Measurements from ENCODE around the gene SUSD5. TPM values are rescaled to one million over a fixed set of nuclear protein-coding genes. Genes with fewer than 3 reads are reported as not detected.

SUSD5 gene
- total and polyA plus RNA-seq, 2 of the 4 experiments (the other 2 are of a cell fraction) = 1.4 to 2.9 TPM

GRCh38 chr3:33240261-33240660, 21.7 kb upstream of the SUSD5 start:
- Histone ChIP-seq H3K4me2 (ENCODE audit: low read depth, low read length) (no peak overlapping the region), H3K56ac (ENCODE audit: extremely low read depth, insufficient read depth, low read length) (no peak overlapping the region), H3K79me1 (ENCODE audit: low read depth in 1 of 2, low read length in 2 of 2) (no peaks in the 10 kb centered on the region), H4K5ac (ENCODE audit: low read depth, low read length) (no peak overlapping the region), H3K9me3 (ENCODE audit: control insufficient read depth, insufficient read depth, low read length) (peaks cover 4% of the 10 kb centered on the region), H3K4me3 (ENCODE audit: insufficient read depth, low read depth, low read length) (no peak overlapping the region), H3K18ac (ENCODE audit: low read depth, low read length) (no peak overlapping the region), H3K9ac (ENCODE audit: low read depth, low read length) (no peak overlapping the region), H3K14ac (replicated peaks; ENCODE audit: low read depth, low read length) (no peak overlapping the region), H3K9me1 (ENCODE audit: insufficient read depth, low read length) (no peaks in the 10 kb centered on the region), H2AK9ac (replicated peaks; ENCODE audit: low read depth, low read length, poor library complexity) (no peak overlapping the region), H3K4me1 (ENCODE audit: control insufficient read depth, insufficient read depth, low read length) (no peaks in the 10 kb centered on the region), H3K36me3 (ENCODE audit: control insufficient read depth, insufficient read depth, low read length) (no peaks in the 10 kb centered on the region), H2AK5ac (ENCODE audit: low read depth, low read length) (no peak overlapping the region), H2BK15ac (ENCODE audit: low read depth, low read length) (no peak overlapping the region), H2BK5ac (ENCODE audit: low read depth, low read length, poor library complexity, severe bottlenecking) (no peak overlapping the region), H3K4ac (ENCODE audit: low read depth, low read length) (no peak overlapping the region), H2BK20ac (ENCODE audit: low read depth, low read length) (no peak overlapping the region), H4K8ac (ENCODE audit: low read depth in 2 of 2, low read length in 2 of 2) (no peak overlapping the region), H3K27me3 (ENCODE audit: control insufficient read depth, insufficient read depth, low read length) (peaks cover 8% of the 10 kb centered on the region), H3K27ac (ENCODE audit: insufficient read depth, low read length) (no peak overlapping the region), H4K91ac (ENCODE audit: insufficient read depth, low read depth, low read length) (no peak overlapping the region), H3K23ac (ENCODE audit: low read depth, low read length) (no peak overlapping the region), H2AFZ (replicated peaks; ENCODE audit: low read length, poor library complexity) (no peak overlapping the region), H2BK120ac (ENCODE audit: low read depth, low read length) (no peak overlapping the region), H4K20me1 (ENCODE audit: insufficient read depth, low read length) (no peaks in the 10 kb centered on the region)
- ChIA-PET POLR2A (ENCODE audit: unreplicated experiment) (no interaction called here), CTCF (no interaction called here)
- ATAC-seq (ENCODE audit: low read depth) = no peak
- dilution Hi-C loops (cut with HindIII; ENCODE audit: low sequenced_read_pairs, unreplicated experiment) = no loop called here
- TF ChIP-seq CEBPB (IDR thresholded peaks at IDR 0.05; ENCODE audit: low read depth, low read length) = no peak
- DNase-seq = no peak
- in situ Hi-C loops (cut with MboI; ENCODE audit: low sequenced_read_pairs) = no loop called here
- no TSS peak for BruUV-seq (replicated peaks)
- intact Hi-C loops (cut with micrococcal nuclease) = no loop called here
- no CpG with 5 or more reads among the region's 1 CpG for WGBS, 2 experiments (ENCODE audit: extremely low coverage in 2 of 2, insufficient read length in 1 of 2)

Data from IMR-90 (cell line).